Measurements from ENCODE around the gene CFAP73.

DNA sequence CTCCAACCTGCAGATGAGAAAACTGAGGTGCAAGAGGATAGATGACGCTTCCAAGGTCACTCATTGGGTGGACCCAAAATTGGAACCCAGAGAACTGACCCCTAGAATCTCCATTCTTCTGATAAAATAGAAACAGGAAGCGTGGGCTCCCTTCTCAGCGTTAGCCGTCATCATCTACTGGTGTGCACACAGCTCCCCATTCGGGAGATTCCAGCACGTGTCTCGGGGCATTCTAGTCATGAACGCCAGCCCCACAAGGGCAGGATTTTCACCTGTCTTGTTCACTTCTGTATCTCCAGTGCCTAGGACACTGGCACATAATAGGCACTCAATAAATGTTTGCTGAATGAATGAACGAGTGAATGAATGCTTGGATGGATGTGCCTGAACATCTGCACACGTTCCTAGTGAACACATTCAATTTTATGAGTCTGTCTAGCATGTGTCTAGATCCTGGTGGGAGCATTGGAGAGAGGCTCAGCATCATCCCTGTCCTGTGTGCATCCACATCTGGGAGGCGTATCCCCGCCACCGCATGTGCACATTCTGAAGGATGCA is 44.5 kb upstream of the CFAP73 start:
- TF ChIP-seq POLR2A (IDR thresholded peaks at IDR 0.05) (no peak), POLR2AphosphoS5 (IDR thresholded peaks at IDR 0.05) (no peak)
